ENCODE results near the gene FNDC3B.

DNA sequence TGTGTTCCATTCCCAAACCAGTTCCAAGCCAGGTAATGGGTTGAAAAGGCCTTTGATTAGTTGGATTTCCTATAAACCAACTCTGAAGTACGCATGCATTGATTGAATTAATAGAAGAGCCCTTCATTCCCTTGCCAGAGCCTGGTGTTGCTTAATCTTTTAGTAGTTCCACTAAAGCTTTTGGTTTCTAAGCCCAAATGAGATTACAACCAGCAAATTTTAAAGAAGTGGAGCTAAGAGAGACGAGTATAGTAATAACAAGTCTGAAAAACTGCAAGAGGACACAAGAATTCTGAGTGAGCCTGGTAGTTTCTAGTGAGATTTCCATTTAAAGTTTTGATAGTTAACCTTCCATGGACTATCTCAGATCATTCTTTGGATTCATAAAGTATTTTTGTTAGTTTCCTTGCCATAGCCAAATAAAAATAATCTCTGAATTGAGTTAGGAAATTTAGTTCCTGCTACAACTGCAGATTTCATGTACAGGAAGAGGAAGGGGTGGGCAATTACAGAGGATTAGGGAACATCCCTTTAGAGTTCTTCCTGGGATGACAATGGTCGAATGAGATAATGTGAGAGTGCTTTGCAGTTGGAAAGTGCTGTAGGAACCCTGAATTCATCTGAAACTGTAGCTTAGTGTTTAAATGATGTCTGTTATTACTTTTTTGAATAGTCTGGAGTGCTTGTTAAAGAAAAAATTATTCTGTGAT lies 136.8 kb downstream of the FNDC3B start:
- TF ChIP-seq, protein P1, sequence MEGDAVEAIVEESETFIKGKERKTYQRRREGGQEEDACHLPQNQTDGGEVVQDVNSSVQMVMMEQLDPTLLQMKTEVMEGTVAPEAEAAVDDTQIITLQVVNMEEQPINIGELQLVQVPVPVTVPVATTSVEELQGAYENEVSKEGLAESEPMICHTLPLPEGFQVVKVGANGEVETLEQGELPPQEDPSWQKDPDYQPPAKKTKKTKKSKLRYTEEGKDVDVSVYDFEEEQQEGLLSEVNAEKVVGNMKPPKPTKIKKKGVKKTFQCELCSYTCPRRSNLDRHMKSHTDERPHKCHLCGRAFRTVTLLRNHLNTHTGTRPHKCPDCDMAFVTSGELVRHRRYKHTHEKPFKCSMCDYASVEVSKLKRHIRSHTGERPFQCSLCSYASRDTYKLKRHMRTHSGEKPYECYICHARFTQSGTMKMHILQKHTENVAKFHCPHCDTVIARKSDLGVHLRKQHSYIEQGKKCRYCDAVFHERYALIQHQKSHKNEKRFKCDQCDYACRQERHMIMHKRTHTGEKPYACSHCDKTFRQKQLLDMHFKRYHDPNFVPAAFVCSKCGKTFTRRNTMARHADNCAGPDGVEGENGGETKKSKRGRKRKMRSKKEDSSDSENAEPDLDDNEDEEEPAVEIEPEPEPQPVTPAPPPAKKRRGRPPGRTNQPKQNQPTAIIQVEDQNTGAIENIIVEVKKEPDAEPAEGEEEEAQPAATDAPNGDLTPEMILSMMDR (conservative IDR thresholded peaks at IDR 0.05; ENCODE audit: low read length): no peak
- no peak for TF ChIP-seq EZH2phosphoT487 (IDR thresholded peaks at IDR 0.05; ENCODE audit: borderline replicate concordance)

All from Loucy (cell line).